ENCODE measurements around the gene CD302.

DNA sequence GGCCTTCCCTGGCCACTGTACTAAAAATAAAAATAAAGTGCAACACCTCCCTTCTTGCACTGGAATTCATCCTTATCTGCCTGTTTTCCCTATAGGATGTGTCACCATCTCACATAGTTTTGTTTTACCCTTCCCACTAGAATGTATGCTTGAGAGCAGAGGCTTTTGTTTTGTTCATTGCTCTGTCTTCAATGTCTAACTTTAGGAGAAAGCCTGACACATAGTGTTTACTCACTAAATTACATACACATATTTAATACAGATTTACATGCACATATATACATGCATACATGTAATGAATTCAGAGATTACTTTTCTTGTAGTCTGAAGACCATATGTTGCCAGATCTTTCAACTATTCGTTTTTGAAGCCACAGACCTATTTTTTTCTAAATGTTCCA, 23.0 kb downstream of the CD302 start:
- TF ChIP-seq POLR2A (IDR thresholded peaks at IDR 0.05) = no peak
- TF ChIP-seq, protein P1, sequence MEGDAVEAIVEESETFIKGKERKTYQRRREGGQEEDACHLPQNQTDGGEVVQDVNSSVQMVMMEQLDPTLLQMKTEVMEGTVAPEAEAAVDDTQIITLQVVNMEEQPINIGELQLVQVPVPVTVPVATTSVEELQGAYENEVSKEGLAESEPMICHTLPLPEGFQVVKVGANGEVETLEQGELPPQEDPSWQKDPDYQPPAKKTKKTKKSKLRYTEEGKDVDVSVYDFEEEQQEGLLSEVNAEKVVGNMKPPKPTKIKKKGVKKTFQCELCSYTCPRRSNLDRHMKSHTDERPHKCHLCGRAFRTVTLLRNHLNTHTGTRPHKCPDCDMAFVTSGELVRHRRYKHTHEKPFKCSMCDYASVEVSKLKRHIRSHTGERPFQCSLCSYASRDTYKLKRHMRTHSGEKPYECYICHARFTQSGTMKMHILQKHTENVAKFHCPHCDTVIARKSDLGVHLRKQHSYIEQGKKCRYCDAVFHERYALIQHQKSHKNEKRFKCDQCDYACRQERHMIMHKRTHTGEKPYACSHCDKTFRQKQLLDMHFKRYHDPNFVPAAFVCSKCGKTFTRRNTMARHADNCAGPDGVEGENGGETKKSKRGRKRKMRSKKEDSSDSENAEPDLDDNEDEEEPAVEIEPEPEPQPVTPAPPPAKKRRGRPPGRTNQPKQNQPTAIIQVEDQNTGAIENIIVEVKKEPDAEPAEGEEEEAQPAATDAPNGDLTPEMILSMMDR (IDR thresholded peaks at IDR 0.05) = no peak
